ENCODE results near the gene SPAG17. TPM values are rescaled to one million over a fixed set of nuclear protein-coding genes. Genes with fewer than 3 reads are reported as not detected.

The SPAG17 gene
- total and polyA plus RNA-seq, 2 donors (not counting 1 experiment from before 2014, with no cell fraction given) = 0.01 to 0.33 TPM

- DNase-seq (ENCODE audit: low read depth in 2 of 2) = peak in 1 of 2 donors; percentile 65
- Histone ChIP-seq H4K20me1 (ENCODE audit: control insufficient read depth, extremely low read depth, insufficient read depth, low read length) (no peaks in the 10 kb centered on the region), H2AFZ (ENCODE audit: low read length) (no peak overlapping the region), H3K4me3 (replicated peaks in 1 of 4; ENCODE audit: control extremely low read depth in 1 of 4, insufficient read depth in 1 of 4, low read depth in 3 of 4, low read length in 4 of 4) (no peak overlapping the region), H3K36me3 (ENCODE audit: control insufficient read depth, insufficient read depth, low read length) (no peaks in the 10 kb centered on the region), H3K9ac (ENCODE audit: insufficient read depth, low read length) (no peak overlapping the region), H3K27me3 (ENCODE audit: control insufficient read depth, insufficient read depth, low read length) (no peaks in the 10 kb centered on the region), H3K79me2 (ENCODE audit: control insufficient read depth, insufficient read depth, low read length) (no peaks in the 10 kb centered on the region), H3K9me3 (ENCODE audit: control insufficient read depth, insufficient read depth, low read depth, low read length) (no peaks in the 10 kb centered on the region), H3K4me2 (ENCODE audit: extremely low read depth, insufficient read depth, low read length) (no peak overlapping the region), H3K27ac (ENCODE audit: insufficient read depth, low read length) (no peak overlapping the region), H3K4me1 (ENCODE audit: control insufficient read depth, extremely low read depth, insufficient read depth, low read length) (peaks cover 2% of the 10 kb centered on the region)
- TF ChIP-seq EZH2 (IDR thresholded peaks at IDR 0.05; ENCODE audit: low read length, missing control alignments) = no peak
- TF ChIP-seq, protein P1, sequence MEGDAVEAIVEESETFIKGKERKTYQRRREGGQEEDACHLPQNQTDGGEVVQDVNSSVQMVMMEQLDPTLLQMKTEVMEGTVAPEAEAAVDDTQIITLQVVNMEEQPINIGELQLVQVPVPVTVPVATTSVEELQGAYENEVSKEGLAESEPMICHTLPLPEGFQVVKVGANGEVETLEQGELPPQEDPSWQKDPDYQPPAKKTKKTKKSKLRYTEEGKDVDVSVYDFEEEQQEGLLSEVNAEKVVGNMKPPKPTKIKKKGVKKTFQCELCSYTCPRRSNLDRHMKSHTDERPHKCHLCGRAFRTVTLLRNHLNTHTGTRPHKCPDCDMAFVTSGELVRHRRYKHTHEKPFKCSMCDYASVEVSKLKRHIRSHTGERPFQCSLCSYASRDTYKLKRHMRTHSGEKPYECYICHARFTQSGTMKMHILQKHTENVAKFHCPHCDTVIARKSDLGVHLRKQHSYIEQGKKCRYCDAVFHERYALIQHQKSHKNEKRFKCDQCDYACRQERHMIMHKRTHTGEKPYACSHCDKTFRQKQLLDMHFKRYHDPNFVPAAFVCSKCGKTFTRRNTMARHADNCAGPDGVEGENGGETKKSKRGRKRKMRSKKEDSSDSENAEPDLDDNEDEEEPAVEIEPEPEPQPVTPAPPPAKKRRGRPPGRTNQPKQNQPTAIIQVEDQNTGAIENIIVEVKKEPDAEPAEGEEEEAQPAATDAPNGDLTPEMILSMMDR (conservative IDR thresholded peaks at IDR 0.05 in 1 of 2, IDR thresholded peaks at IDR 0.05 in 1 of 2; ENCODE audit: low read depth in 1 of 2, low read length in 2 of 2) = no peak
Measured at GRCh38 chr1:118145721-118146120, 39.3 kb downstream of the SPAG17 start.

- Histone ChIP-seq H3K4me3 (replicated peaks in 1 of 4; ENCODE audit: control extremely low read depth in 1 of 4, insufficient read depth in 1 of 4, low read depth in 3 of 4, low read length in 4 of 4) (no peak overlapping the region), H3K9ac (ENCODE audit: insufficient read depth, low read length) (no peak overlapping the region), H2AFZ (ENCODE audit: low read length) (peak overlapping the region; percentile 38), H3K36me3 (ENCODE audit: control insufficient read depth, insufficient read depth, low read length) (no peaks in the 10 kb centered on the region), H3K4me1 (ENCODE audit: control insufficient read depth, extremely low read depth, insufficient read depth, low read length) (peaks cover 2% of the 10 kb centered on the region), H3K79me2 (ENCODE audit: control insufficient read depth, insufficient read depth, low read length) (no peaks in the 10 kb centered on the region), H3K27ac (ENCODE audit: insufficient read depth, low read length) (no peak overlapping the region), H3K27me3 (ENCODE audit: control insufficient read depth, insufficient read depth, low read length) (no peaks in the 10 kb centered on the region), H4K20me1 (ENCODE audit: control insufficient read depth, extremely low read depth, insufficient read depth, low read length) (no peaks in the 10 kb centered on the region), H3K9me3 (ENCODE audit: control insufficient read depth, insufficient read depth, low read depth, low read length) (no peaks in the 10 kb centered on the region), H3K4me2 (ENCODE audit: extremely low read depth, insufficient read depth, low read length) (no peak overlapping the region)
- DNase-seq (ENCODE audit: low read depth in 2 of 2) = peak in 1 of 2 donors; percentile 39
- TF ChIP-seq, protein P1 (conservative IDR thresholded peaks at IDR 0.05 in 1 of 2, IDR thresholded peaks at IDR 0.05 in 1 of 2; ENCODE audit: low read depth in 1 of 2, low read length in 2 of 2) = no peak
- TF ChIP-seq EZH2 (IDR thresholded peaks at IDR 0.05; ENCODE audit: low read length, missing control alignments) = no peak
Measured at GRCh38 chr1:118144684-118145083, 40.3 kb downstream of the SPAG17 start.

GRCh38 chr1:118143831-118144230 is 41.2 kb downstream of the SPAG17 start:
- H3K4me3 ChIP-seq (replicated peaks in 1 of 4; ENCODE audit: control extremely low read depth in 1 of 4, insufficient read depth in 1 of 4, low read depth in 3 of 4, low read length in 4 of 4) = no peak overlapping the region
- H3K4me1 ChIP-seq (ENCODE audit: control insufficient read depth, extremely low read depth, insufficient read depth, low read length) = peaks cover 2% of the 10 kb centered on the region
- DNase-seq (ENCODE audit: low read depth in 2 of 2) = peak in 1 of 2 donors; percentile 46
- no peak overlapping the region for H3K4me2 ChIP-seq (ENCODE audit: extremely low read depth, insufficient read depth, low read length)
- no peaks in the 10 kb centered on the region for H3K36me3 ChIP-seq (ENCODE audit: control insufficient read depth, insufficient read depth, low read length)
- H3K79me2 ChIP-seq (ENCODE audit: control insufficient read depth, insufficient read depth, low read length) = no peaks in the 10 kb centered on the region
- H3K27me3 ChIP-seq (ENCODE audit: control insufficient read depth, insufficient read depth, low read length) = no peaks in the 10 kb centered on the region
- H3K9me3 ChIP-seq (ENCODE audit: control insufficient read depth, insufficient read depth, low read depth, low read length) = no peaks in the 10 kb centered on the region
- H4K20me1 ChIP-seq (ENCODE audit: control insufficient read depth, extremely low read depth, insufficient read depth, low read length) = no peaks in the 10 kb centered on the region
- no peak overlapping the region for H3K27ac ChIP-seq (ENCODE audit: insufficient read depth, low read length)
- H3K9ac ChIP-seq (ENCODE audit: insufficient read depth, low read length) = no peak overlapping the region
- no peak for TF ChIP-seq EZH2 (IDR thresholded peaks at IDR 0.05; ENCODE audit: low read length, missing control alignments)
- TF ChIP-seq, protein P1 (conservative IDR thresholded peaks at IDR 0.05 in 1 of 2, IDR thresholded peaks at IDR 0.05 in 1 of 2; ENCODE audit: low read depth in 1 of 2, low read length in 2 of 2) = no peak
- H2AFZ ChIP-seq (ENCODE audit: low read length) = no peak overlapping the region
